Skin of body (tissue), 3 donors: ENCODE data around the gene TRIM69. TPM values are rescaled to one million over a fixed set of nuclear protein-coding genes. Genes with fewer than 3 reads are reported as not detected.

Source experiments
- DNase-seq: peaks from one replicate; lab custom pipeline; 2025; lab: John Stamatoyannopoulos, UW
- small RNA-seq: library from RNA; depleted of rRNA; stranded (forward); fragments of <200 nt; gene quantifications from one replicate; pipeline ENCODE3, GENCODE V24; 2014; ENCODE audit warnings: low replicate concordance
- total RNA-seq: library from RNA; depleted of rRNA; stranded (reverse); fragments of >200 nt; gene quantifications from one replicate; pipeline ENCODE4 v1.2.3, GENCODE V29; 2014

Gene TRIM69
- total RNA-seq, 1 donor from 2014 or later, result 11.9 TPM

DNA sequence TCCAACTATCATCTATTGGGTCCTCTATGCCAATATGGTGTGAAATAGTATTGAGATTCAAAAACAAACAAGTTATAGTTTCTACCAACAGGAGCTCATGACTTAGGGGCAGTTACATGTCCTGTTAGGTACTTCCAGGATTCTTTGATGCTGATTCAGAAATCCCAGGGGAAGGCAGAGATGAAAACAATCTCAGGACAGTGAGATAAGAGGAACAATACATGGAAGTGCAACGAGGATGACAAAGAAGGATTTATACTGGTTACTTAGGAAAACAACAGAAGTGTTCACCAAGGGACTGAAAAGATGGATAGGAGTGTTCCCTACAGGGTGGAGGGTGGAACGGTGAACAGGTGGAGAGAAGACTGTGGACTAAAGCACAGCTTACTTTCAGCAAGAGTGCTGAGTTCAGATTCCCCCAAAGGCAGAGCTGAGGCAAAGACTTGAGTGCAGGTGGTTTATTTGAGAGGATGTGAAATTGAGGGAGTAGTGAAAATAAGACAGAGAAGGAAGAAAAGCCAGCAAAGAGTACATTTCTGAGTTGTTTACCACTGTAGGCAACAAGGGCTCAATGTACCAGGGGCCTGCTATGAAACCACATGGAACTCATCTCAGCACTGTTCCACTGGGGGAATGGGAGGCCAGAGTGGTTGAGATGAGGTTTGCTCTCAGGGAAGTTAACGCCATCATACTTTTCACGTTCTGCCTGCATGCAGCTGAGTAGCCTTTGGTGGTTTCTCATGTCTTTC lies 68.1 kb downstream of the TRIM69 start:
- no peak for DNase-seq

DNA sequence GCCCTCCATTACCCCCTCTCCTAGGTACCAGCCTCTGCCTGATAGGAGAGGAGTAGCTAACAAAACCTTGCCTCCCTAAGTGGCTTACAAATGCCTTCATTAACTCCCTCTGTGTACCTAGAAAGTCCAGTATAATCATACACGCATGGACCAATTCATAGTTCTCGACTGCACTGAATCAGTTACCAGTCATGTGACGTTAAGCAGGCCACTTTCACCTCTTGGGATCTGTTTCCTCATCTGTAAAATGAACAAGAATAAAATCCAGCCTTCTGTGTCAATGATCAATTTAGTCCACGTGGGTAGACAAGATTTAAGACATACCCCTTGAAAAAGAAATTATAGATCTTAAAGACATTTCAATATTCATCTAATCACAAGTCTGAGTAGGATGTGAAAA lies 72.2 kb downstream of the TRIM69 start:
- no peak for DNase-seq

GRCh38 chr15:44810237-44810636 lies 73.9 kb downstream of the TRIM69 start:
- DNase-seq, result no peak

- DNase-seq, result no peak
Measured at GRCh38 chr15:44811337-44811736, 75.0 kb downstream of the TRIM69 start.

DNA sequence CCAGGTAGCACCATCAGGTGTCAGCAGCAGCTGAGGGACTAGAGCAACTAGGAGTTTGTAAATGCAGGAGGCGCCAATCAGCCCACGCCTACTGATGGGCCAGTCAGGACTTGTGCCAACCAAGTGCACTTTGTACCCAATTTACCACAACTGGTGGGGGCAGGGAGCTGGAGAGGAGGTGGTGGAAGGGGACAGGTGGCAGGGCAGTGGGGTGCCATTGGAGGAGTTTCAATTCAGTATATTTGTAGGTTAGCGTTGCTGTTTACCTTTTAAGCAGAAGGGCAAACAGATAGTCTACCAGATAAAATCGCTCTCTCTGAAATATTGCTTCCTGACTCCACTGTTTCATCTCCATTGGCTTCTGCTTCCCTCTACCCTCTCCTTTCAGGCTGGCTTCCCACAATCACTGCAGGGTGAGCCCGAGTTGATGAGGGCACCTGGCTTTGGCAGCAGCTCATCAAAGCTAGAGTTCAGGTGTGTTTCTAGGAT lies 75.7 kb downstream of the TRIM69 start:
- DNase-seq, result no peak

DNA sequence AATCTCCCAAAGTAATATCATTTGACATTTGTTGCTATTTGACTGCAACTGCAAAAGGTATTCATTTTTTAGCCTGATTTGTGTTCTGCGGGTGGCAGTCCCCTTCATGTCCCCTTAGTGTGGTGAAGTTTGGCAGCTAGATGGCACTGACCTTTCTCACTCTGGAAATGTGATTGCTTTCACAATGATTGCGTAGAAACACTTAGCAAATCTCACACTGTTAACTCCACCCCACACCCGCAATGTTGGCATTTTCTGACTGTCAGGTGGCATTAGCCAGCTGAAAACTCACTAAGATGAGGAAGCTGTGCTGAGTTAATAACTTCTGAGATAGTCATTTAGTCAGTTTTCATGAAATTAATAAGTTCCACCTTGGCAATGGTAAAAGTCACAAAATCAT lies 76.9 kb downstream of the TRIM69 start:
- DNase-seq, result no peak

Small RNAs within 50 kb of the gene (small RNA-seq; reads per million reads assigned to genes)
- gene RF00019, result not detected

Other genes with a start within 250 kb of the TRIM69 start
- gene EIF3J, start 199.4 kb upstream of the TRIM69 start, total RNA-seq, result 58.2 TPM
- gene SPG11, start 72.9 kb upstream of the TRIM69 start, total RNA-seq, result 60.9 TPM
- gene PATL2, start 25.2 kb upstream of the TRIM69 start, total RNA-seq, result 0.79 TPM
- 1,215 TPM for gene B2M, start 25.0 kb upstream of the TRIM69 start, total RNA-seq
- not detected for gene TERB2, start 220.2 kb downstream of the TRIM69 start, total RNA-seq